Prostate gland (tissue), 2 donors: ENCODE measurements around the gene FBXO9.

Source experiments
- CTCF ChIP-seq, 4 experiments: fragments of 200-600 bp in 2 of 4; fragments of 450-650 bp in 2 of 4; sonication (generic) in 2 of 4; IDR thresholded peaks; 1 replicate in 3 of 4; 2 replicates in 1 of 4; pipeline ENCODE4 v1.5.1; 2016 to 2019; ENCODE audit warnings: antibody characterized with exemption in 4 of 4, mild to moderate bottlenecking in 2 of 4, moderate library complexity in 2 of 4
- POLR2A ChIP-seq: fragments of 450-650 bp; IDR thresholded peaks from one replicate; pipeline ENCODE4 v1.6.1; 2016; ENCODE audit warnings: antibody characterized with exemption, mild to moderate bottlenecking
- POLR2AphosphoS5 ChIP-seq: sonication (generic); formaldehyde crosslinking; IDR thresholded peaks from one replicate; pipeline ENCODE4 v1.6.1; 2017; ENCODE audit warnings: antibody characterized with exemption

GRCh38 chr6:53045891-53046673, 19.1 kb upstream of the FBXO9 start:
- TF ChIP-seq CTCF (IDR thresholded peaks at IDR 0.05) (no peak), POLR2AphosphoS5 (no peak), POLR2A (no peak)
